ENCODE measurements around the gene MAP2K2.
"Not testable (repeated sequence)": the region's sequence is repeated elsewhere in the genome, so short reads cannot be mapped to it uniquely, and the experiment has no call there.

Gene MAP2K2

GRCh38 chr19:4127322-4127721 is 3.4 kb upstream of the MAP2K2 start:
- Histone ChIP-seq H3K4me1 (ENCODE audit: insufficient read depth, low read length, poor library complexity, severe bottlenecking) (peaks cover 17% of the 10 kb centered on the region), H4K20me1 (ENCODE audit: insufficient read depth, low read length, poor library complexity, severe bottlenecking) (peaks cover 12% of the 10 kb centered on the region), H3K79me2 (ENCODE audit: insufficient read depth, low read length) (peaks cover 15% of the 10 kb centered on the region)
- H2AFZ ChIP-seq (ENCODE audit: low read length); H3K4me3 ChIP-seq (ENCODE audit: low read length, poor library complexity, severe bottlenecking); H3K9me2 ChIP-seq (replicated peaks; ENCODE audit: low read depth, low read length); H3K9ac ChIP-seq (ENCODE audit: low read depth, low read length, poor library complexity, severe bottlenecking); H3K4me2 ChIP-seq (ENCODE audit: low read depth, low read length, poor library complexity, severe bottlenecking); H3K36me3 ChIP-seq (ENCODE audit: insufficient read depth, low read length); H3F3A ChIP-seq (ENCODE audit: low read depth); H3K27me3 ChIP-seq (ENCODE audit: insufficient read depth, low read length, poor library complexity, severe bottlenecking); H3K9me3 ChIP-seq (ENCODE audit: insufficient read depth, low read depth, low read length): not testable (repeated sequence)

DNA sequence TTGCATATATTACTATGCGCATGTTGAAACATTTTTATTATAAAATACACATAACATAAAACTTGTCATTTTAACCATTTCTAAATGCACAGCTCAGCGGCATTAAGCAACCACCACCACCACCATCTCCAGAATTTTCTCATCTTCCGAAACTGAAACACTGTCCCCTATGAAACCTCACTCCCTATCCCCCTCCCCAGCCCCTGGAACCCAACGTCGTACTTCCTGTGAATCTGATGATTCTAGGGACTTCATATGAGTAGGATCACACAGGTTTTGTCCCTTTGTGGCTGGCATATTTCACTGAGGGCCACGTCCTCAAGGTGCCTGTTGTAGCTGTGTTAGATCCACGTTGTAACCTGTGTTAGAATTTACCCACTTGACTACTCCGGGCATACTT is 716 bp upstream of the MAP2K2 start:
- peak overlapping the region; percentile 96 for H2AFZ ChIP-seq (ENCODE audit: low read length)

DNA sequence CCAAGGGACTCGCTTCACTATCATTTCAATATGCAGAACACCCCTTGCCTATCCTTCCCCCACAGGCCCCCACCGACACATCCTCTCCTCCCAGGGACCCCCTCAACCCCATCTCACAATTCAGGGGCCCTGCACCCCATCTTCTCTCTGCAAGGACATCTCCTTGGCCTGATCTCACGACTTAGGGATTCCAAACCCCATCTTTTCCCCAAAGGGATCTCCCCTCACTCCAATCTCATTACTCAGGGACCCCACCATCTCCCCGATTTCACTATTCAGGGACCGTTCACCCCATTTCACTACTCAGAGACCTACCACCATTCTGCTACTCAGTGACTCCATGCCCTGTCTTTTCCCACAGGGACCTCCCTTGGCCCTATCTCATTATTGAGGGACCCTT is 1.4 kb downstream of the MAP2K2 start:
- Histone ChIP-seq H3K36me3 (ENCODE audit: insufficient read depth, low read length) (no peaks in the 10 kb centered on the region), H3K4me2 (ENCODE audit: low read depth, low read length, poor library complexity, severe bottlenecking) (peak overlapping the region; percentile 97), H3K9me3 (ENCODE audit: insufficient read depth, low read depth, low read length) (no peaks in the 10 kb centered on the region), H3K4me1 (ENCODE audit: insufficient read depth, low read length, poor library complexity, severe bottlenecking) (peaks cover 23% of the 10 kb centered on the region), H4K20me1 (ENCODE audit: insufficient read depth, low read length, poor library complexity, severe bottlenecking) (peaks cover 32% of the 10 kb centered on the region), H3K27me3 (ENCODE audit: insufficient read depth, low read length, poor library complexity, severe bottlenecking) (no peaks in the 10 kb centered on the region), H3K79me2 (ENCODE audit: insufficient read depth, low read length) (peaks cover 43% of the 10 kb centered on the region), H3K9ac (ENCODE audit: low read depth, low read length, poor library complexity, severe bottlenecking) (peak overlapping the region; percentile 92), H2AFZ (ENCODE audit: low read length) (no peak overlapping the region), H3K4me3 (ENCODE audit: low read length, poor library complexity, severe bottlenecking) (peak overlapping the region; percentile 86), H3K9me2 (replicated peaks; ENCODE audit: low read depth, low read length) (no peaks in the 10 kb centered on the region), H3F3A (ENCODE audit: low read depth) (no peaks in the 10 kb centered on the region)
- no peak for TF ChIP-seq CTCF (conservative IDR thresholded peaks at IDR 0.05; ENCODE audit: low read length)
- TF ChIP-seq EZH2phosphoT487 (IDR thresholded peaks at IDR 0.05; ENCODE audit: borderline replicate concordance): no peak

More for the DNA sequence above, 716 bp upstream of the MAP2K2 start:
- Histone ChIP-seq H3K36me3 (ENCODE audit: insufficient read depth, low read length) (no peaks in the 10 kb centered on the region), H3K9me3 (ENCODE audit: insufficient read depth, low read depth, low read length) (no peaks in the 10 kb centered on the region), H3K4me1 (ENCODE audit: insufficient read depth, low read length, poor library complexity, severe bottlenecking) (peaks cover 23% of the 10 kb centered on the region), H4K20me1 (ENCODE audit: insufficient read depth, low read length, poor library complexity, severe bottlenecking) (peaks cover 29% of the 10 kb centered on the region), H3K9ac (ENCODE audit: low read depth, low read length, poor library complexity, severe bottlenecking) (peak overlapping the region; percentile 68), H3F3A (ENCODE audit: low read depth) (no peaks in the 10 kb centered on the region), H3K4me2 (ENCODE audit: low read depth, low read length, poor library complexity, severe bottlenecking) (peak overlapping the region; percentile 79), H3K27me3 (ENCODE audit: insufficient read depth, low read length, poor library complexity, severe bottlenecking) (no peaks in the 10 kb centered on the region), H3K4me3 (ENCODE audit: low read length, poor library complexity, severe bottlenecking) (peak overlapping the region; percentile 86), H3K79me2 (ENCODE audit: insufficient read depth, low read length) (peaks cover 39% of the 10 kb centered on the region), H3K9me2 (replicated peaks; ENCODE audit: low read depth, low read length) (no peaks in the 10 kb centered on the region)
- TF ChIP-seq EZH2phosphoT487 (IDR thresholded peaks at IDR 0.05; ENCODE audit: borderline replicate concordance) (no peak), CTCF (conservative IDR thresholded peaks at IDR 0.05; ENCODE audit: low read length) (no peak)

DNA sequence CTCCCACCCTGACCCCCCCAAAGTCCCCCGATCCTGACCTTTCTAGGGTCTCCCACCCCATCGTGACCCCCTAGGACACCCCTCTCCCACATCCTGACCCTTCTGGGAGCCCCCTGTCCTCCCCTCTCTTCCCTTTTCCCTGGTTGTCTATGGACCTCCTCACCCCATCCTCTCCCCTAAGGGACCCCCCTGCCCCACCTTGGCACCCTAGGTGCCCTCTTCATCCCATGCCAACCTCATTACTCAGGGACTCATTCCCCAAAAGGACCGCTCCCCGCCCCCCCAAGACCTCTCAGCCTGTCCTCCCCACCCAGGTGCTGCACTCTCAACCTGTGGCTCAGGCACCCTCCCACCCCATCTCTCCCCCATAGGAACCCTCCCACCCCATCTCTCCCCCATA is 2.1 kb downstream of the MAP2K2 start:
- TF ChIP-seq CTCF (conservative IDR thresholded peaks at IDR 0.05; ENCODE audit: low read length): no peak
- no peak for TF ChIP-seq EZH2phosphoT487 (IDR thresholded peaks at IDR 0.05; ENCODE audit: borderline replicate concordance)
- peaks cover 23% of the 10 kb centered on the region for H3K4me1 ChIP-seq (ENCODE audit: insufficient read depth, low read length, poor library complexity, severe bottlenecking)
- H3F3A ChIP-seq (ENCODE audit: low read depth): no peaks in the 10 kb centered on the region
- H3K36me3 ChIP-seq (ENCODE audit: insufficient read depth, low read length): peaks cover 6% of the 10 kb centered on the region; the same call in 1 of the 2 replicates
- H4K20me1 ChIP-seq (ENCODE audit: insufficient read depth, low read length, poor library complexity, severe bottlenecking): peaks cover 32% of the 10 kb centered on the region
- H2AFZ ChIP-seq (ENCODE audit: low read length): no peak overlapping the region
- H3K4me3 ChIP-seq (ENCODE audit: low read length, poor library complexity, severe bottlenecking): peak overlapping the region; percentile 35
- no peaks in the 10 kb centered on the region for H3K9me3 ChIP-seq (ENCODE audit: insufficient read depth, low read depth, low read length)
- H3K4me2 ChIP-seq (ENCODE audit: low read depth, low read length, poor library complexity, severe bottlenecking): peak overlapping the region; percentile 53
- no peaks in the 10 kb centered on the region for H3K9me2 ChIP-seq (replicated peaks; ENCODE audit: low read depth, low read length)
- no peak overlapping the region for H3K9ac ChIP-seq (ENCODE audit: low read depth, low read length, poor library complexity, severe bottlenecking)
- H3K79me2 ChIP-seq (ENCODE audit: insufficient read depth, low read length): peaks cover 43% of the 10 kb centered on the region
- no peaks in the 10 kb centered on the region for H3K27me3 ChIP-seq (ENCODE audit: insufficient read depth, low read length, poor library complexity, severe bottlenecking)

Measured in Loucy (cell line).